Activated CD8-positive, alpha-beta memory T cell treated with anti-CD3 and anti-CD28 coated beads for 36 hours (primary cell): Measurements from ENCODE around the gene UGGT2. TPM values are rescaled to one million over a fixed set of nuclear protein-coding genes. Genes with fewer than 3 reads are reported as not detected.
"Not testable (repeated sequence)": the region's sequence is repeated elsewhere in the genome, so short reads cannot be mapped to it uniquely, and the experiment has no call there.

Experiments used
- CTCF ChIA-PET: fragments of 350-600 bp; sonication (Branson Sonifier 250); formaldehyde crosslinking; loops from one replicate; lab custom pipeline; 2021; ENCODE audit warnings: antibody characterized with exemption; lab: Charles Lee
- POLR2A ChIA-PET: fragments of 350-600 bp; sonication (Branson Sonifier 250); formaldehyde crosslinking; loops from one replicate; lab custom pipeline; 2021; ENCODE audit warnings: antibody characterized with exemption; lab: Charles Lee
- total RNA-seq, 2 experiments: library from RNA; stranded (reverse); gene quantifications; one replicate each; pipeline ENCODE4 v1.2.3, GENCODE V29; 2021

UGGT2 gene
- total RNA-seq, 2 experiments from 2014 or later, result not detected

- POLR2A ChIA-PET, result no interaction called here
- CTCF ChIA-PET, result interaction anchor here (0.5 to 3.4 kb wide), 7 partner anchors 15 to 420 kb away, joined by 3 to 32 read pairs (median 3); no protein-coding TSS in a partner anchor
Measured at GRCh38 chr13:95833719-95834118, 219.5 kb downstream of the UGGT2 start.

- CTCF ChIA-PET, result interaction anchor here (3.4 kb wide), 1 partner anchor 209 kb away, joined by 32 read pairs; no protein-coding TSS in a partner anchor
- POLR2A ChIA-PET, result no interaction called here
Measured at GRCh38 chr13:95833126-95833525, 220.1 kb downstream of the UGGT2 start.

- ChIA-PET CTCF (no interaction called here), POLR2A (no interaction called here)
Measured at GRCh38 chr13:95822303-95822702, 230.9 kb downstream of the UGGT2 start.

GRCh38 chr13:95814495-95814894 lies 238.7 kb downstream of the UGGT2 start:
- ChIA-PET POLR2A (no interaction called here), CTCF (no interaction called here)

- CTCF ChIA-PET, result no interaction called here
- POLR2A ChIA-PET, result no interaction called here
Measured at GRCh38 chr13:95813139-95813538, 240.1 kb downstream of the UGGT2 start.

GRCh38 chr13:95809429-95809828 lies 243.8 kb downstream of the UGGT2 start:
- CTCF ChIA-PET, result no interaction called here
- POLR2A ChIA-PET, result no interaction called here

- POLR2A ChIA-PET, result no interaction called here
- CTCF ChIA-PET, result interaction anchor here (1.2 kb wide), 1 partner anchor 28 kb away, joined by 3 read pairs; no protein-coding TSS in a partner anchor
Measured at GRCh38 chr13:95805921-95806320, 247.3 kb downstream of the UGGT2 start.

- ChIA-PET CTCF (interaction anchor here (0.5 kb wide), 1 partner anchor 70 kb away, joined by 3 read pairs; no protein-coding TSS in a partner anchor), POLR2A (no interaction called here)
Measured at GRCh38 chr13:95801825-95802224, 251.4 kb downstream of the UGGT2 start.

- ChIA-PET POLR2A (no interaction called here), CTCF (no interaction called here)
Measured at GRCh38 chr13:95800436-95800835, 252.8 kb downstream of the UGGT2 start.

- CTCF ChIA-PET, result no interaction called here
- POLR2A ChIA-PET, result no interaction called here
Measured at GRCh38 chr13:95797016-95797415, 256.2 kb downstream of the UGGT2 start.

- ChIA-PET CTCF (no interaction called here), POLR2A (no interaction called here)
Measured at GRCh38 chr13:95793781-95794180, 259.4 kb downstream of the UGGT2 start.

- ChIA-PET POLR2A (no interaction called here), CTCF (no interaction called here)
Measured at GRCh38 chr13:95793018-95793555, 260.1 kb downstream of the UGGT2 start.

- ChIA-PET POLR2A (no interaction called here), CTCF (no interaction called here)
Measured at GRCh38 chr13:95791084-95791722, 262.0 kb downstream of the UGGT2 start.

GRCh38 chr13:95789315-95789714 lies 263.9 kb downstream of the UGGT2 start:
- CTCF ChIA-PET, POLR2A ChIA-PET: not testable (repeated sequence)

- POLR2A ChIA-PET, result no interaction called here
- CTCF ChIA-PET, result no interaction called here
Measured at GRCh38 chr13:95788100-95788463, 265.1 kb downstream of the UGGT2 start.

GRCh38 chr13:95787356-95788099 lies 265.7 kb downstream of the UGGT2 start:
- POLR2A ChIA-PET, result no interaction called here
- CTCF ChIA-PET, result no interaction called here

GRCh38 chr13:95784900-95785290 lies 268.3 kb downstream of the UGGT2 start:
- POLR2A ChIA-PET, result no interaction called here
- CTCF ChIA-PET, result no interaction called here

GRCh38 chr13:95784161-95784899 lies 268.9 kb downstream of the UGGT2 start:
- CTCF ChIA-PET, result no interaction called here

GRCh38 chr13:95783747-95784146 lies 269.5 kb downstream of the UGGT2 start:
- CTCF ChIA-PET, result no interaction called here
- POLR2A ChIA-PET, result no interaction called here

More at GRCh38 chr13:95784161-95784899, 268.9 kb downstream of the UGGT2 start:
- POLR2A ChIA-PET, result no interaction called here

GRCh38 chr13:95781940-95782339 lies 271.3 kb downstream of the UGGT2 start:
- CTCF ChIA-PET, result not testable (repeated sequence)

More at GRCh38 chr13:95781940-95782339, 271.3 kb downstream of the UGGT2 start:
- POLR2A ChIA-PET, result not testable (repeated sequence)
